Naive B cell (primary cell): ENCODE measurements around the gene PRPF39. TPM values are rescaled to one million over a fixed set of nuclear protein-coding genes. Genes with fewer than 3 reads are reported as not detected.
A peak's percentile ranks its signal among the peaks of the same experiment; 100 is the strongest.

Experiments used
- ATAC-seq, 2 donors: fragments of 150-1000 bp; cut with Tn5 transposase; 2 replicates each; pipeline ENCODE4 v1.10.0; 2021; ENCODE audit warnings: low read depth in 2 of 2, mild to moderate bottlenecking in 2 of 2, moderate library complexity in 2 of 2
- DNase-seq: peaks from one replicate; pipeline ENCODE4 v3.0.0; 2022
- H3K27ac Mint-ChIP-seq, 6 donors: one replicate each; pipeline ENCODE4 v1.8.0; 2020 to 2022; ENCODE audit warnings: mild to moderate bottlenecking in 6 of 6, mixed read lengths in 6 of 6, moderate library complexity in 5 of 6, inconsistent platforms in 2 of 6
- H3K27me3 Mint-ChIP-seq, 3 donors: one replicate each; pipeline ENCODE4 v1.8.0; 2021 to 2022; ENCODE audit warnings: mixed read lengths in 3 of 3, mild to moderate bottlenecking in 1 of 3
- H3K36me3 Mint-ChIP-seq, 2 donors: one replicate each; pipeline ENCODE4 v1.8.0; 2020 to 2022; ENCODE audit warnings: mixed read lengths in 2 of 2, inconsistent platforms in 1 of 2, mild to moderate bottlenecking in 1 of 2
- H3K4me1 Mint-ChIP-seq, 3 donors: one replicate each; pipeline ENCODE4 v1.8.0; 2020 to 2022; ENCODE audit warnings: mixed read lengths in 3 of 3, inconsistent platforms in 1 of 3, mild to moderate bottlenecking in 1 of 3, moderate library complexity in 1 of 3
- H3K4me3 Mint-ChIP-seq, 8 donors: one replicate each; pipeline ENCODE4 v1.8.0; 2020 to 2022; ENCODE audit warnings: mild to moderate bottlenecking in 8 of 8, mixed read lengths in 8 of 8, moderate library complexity in 8 of 8, inconsistent platforms in 2 of 8
- H3K9me3 Mint-ChIP-seq, 7 donors: one replicate each; pipeline ENCODE4 v1.8.0; 2020 to 2022; ENCODE audit warnings: mixed read lengths in 7 of 7, mild to moderate bottlenecking in 5 of 7, inconsistent platforms in 2 of 7, moderate library complexity in 1 of 7
- polyA plus RNA-seq, 6 donors: library from polyadenylated mRNA; unstranded; fragments of 300-500 nt; fragmentation: Illumina TruSeq; gene quantifications; one replicate each; pipeline ENCODE4 v1.2.3, GENCODE V29; 2021; ENCODE audit warnings: low read depth in 6 of 6

Gene PRPF39
- polyA plus RNA-seq, 6 donors from 2014 or later, result 9.2 to 19.6 (median 13.1) TPM

- no peaks in the 10 kb centered on the region for H3K9me3 Mint-ChIP-seq
- H3K4me3 Mint-ChIP-seq, result no peak overlapping the region
- H3K27ac Mint-ChIP-seq, result no peak overlapping the region
- DNase-seq, result no peak
- H3K4me1 Mint-ChIP-seq, result peaks cover 15 to 23% (median 16%) of the 10 kb centered on the region in 3 donors
- no peaks in the 10 kb centered on the region for H3K27me3 Mint-ChIP-seq
- ATAC-seq, result no peak
- H3K36me3 Mint-ChIP-seq, result peaks cover 20 to 26% of the 10 kb centered on the region in 2 donors
Measured at GRCh38 chr14:45094275-45094674, 10.4 kb downstream of the PRPF39 start.

- DNase-seq (no peak), ATAC-seq (no peak)
- no peak overlapping the region for H3K4me3 Mint-ChIP-seq
- no peaks in the 10 kb centered on the region for H3K27me3 Mint-ChIP-seq
- H3K9me3 Mint-ChIP-seq, result no peaks in the 10 kb centered on the region
- H3K27ac Mint-ChIP-seq, result peak overlapping the region in 1 of 6 donors; percentile 34
- peaks cover 11 to 14% (median 14%) of the 10 kb centered on the region in 3 donors for H3K4me1 Mint-ChIP-seq
- H3K36me3 Mint-ChIP-seq, result peaks cover 20 to 27% of the 10 kb centered on the region in 2 donors
Measured at GRCh38 chr14:45095143-45095542, 11.2 kb downstream of the PRPF39 start.

- Mint-ChIP-seq H3K27ac (no peak overlapping the region), H3K9me3 (no peaks in the 10 kb centered on the region), H3K36me3 (peaks cover 27 to 29% of the 10 kb centered on the region in 2 donors), H3K4me3 (no peak overlapping the region), H3K27me3 (no peaks in the 10 kb centered on the region), H3K4me1 (peaks cover 4 to 8% (median 6%) of the 10 kb centered on the region in 3 donors)
- ATAC-seq (no peak), DNase-seq (no peak)
Measured at GRCh38 chr14:45096218-45096617, 12.3 kb downstream of the PRPF39 start.

GRCh38 chr14:45103806-45104205 lies 19.9 kb downstream of the PRPF39 start:
- H3K4me3 Mint-ChIP-seq, result no peak overlapping the region
- no peak overlapping the region for H3K27ac Mint-ChIP-seq
- DNase-seq, result no peak
- no peak for ATAC-seq
- H3K27me3 Mint-ChIP-seq, result no peaks in the 10 kb centered on the region
- H3K9me3 Mint-ChIP-seq, result no peaks in the 10 kb centered on the region
- H3K4me1 Mint-ChIP-seq, result peaks cover 0 to 6% (median 3%) of the 10 kb centered on the region in 3 donors
- H3K36me3 Mint-ChIP-seq, result peaks cover 14 to 16% of the 10 kb centered on the region in 2 donors

- no peaks in the 10 kb centered on the region for H3K27me3 Mint-ChIP-seq
- no peak for ATAC-seq
- no peak for DNase-seq
- H3K4me3 Mint-ChIP-seq, result no peak overlapping the region
- peaks cover 0 to 6% (median 0%) of the 10 kb centered on the region in 3 donors for H3K4me1 Mint-ChIP-seq
- peaks cover 14 to 16% of the 10 kb centered on the region in 2 donors for H3K36me3 Mint-ChIP-seq
- H3K27ac Mint-ChIP-seq, result no peak overlapping the region
- H3K9me3 Mint-ChIP-seq, result no peaks in the 10 kb centered on the region
Measured at GRCh38 chr14:45104561-45104960, 20.6 kb downstream of the PRPF39 start.

- Mint-ChIP-seq H3K9me3 (no peaks in the 10 kb centered on the region), H3K4me3 (no peak overlapping the region), H3K27me3 (no peaks in the 10 kb centered on the region), H3K4me1 (no peaks in the 10 kb centered on the region), H3K36me3 (peaks cover 13 to 25% of the 10 kb centered on the region in 2 donors), H3K27ac (peak overlapping the region in 4 of 6 donors; percentile 3 to 72 (median 66))
- ATAC-seq (no peak), DNase-seq (no peak)
Measured at GRCh38 chr14:45112896-45113781, 29.2 kb downstream of the PRPF39 start.

- Mint-ChIP-seq H3K36me3 (peaks cover 13 to 17% of the 10 kb centered on the region in 2 donors), H3K27ac (peak overlapping the region in 1 of 6 donors; percentile 44), H3K9me3 (no peaks in the 10 kb centered on the region), H3K4me3 (no peak overlapping the region), H3K4me1 (no peaks in the 10 kb centered on the region), H3K27me3 (no peaks in the 10 kb centered on the region)
- no peak for ATAC-seq
- DNase-seq, result no peak
Measured at GRCh38 chr14:45114327-45114726, 30.4 kb downstream of the PRPF39 start.

- Mint-ChIP-seq H3K9me3 (no peaks in the 10 kb centered on the region), H3K36me3 (peaks cover 3 to 13% of the 10 kb centered on the region in 2 donors), H3K4me3 (no peak overlapping the region), H3K27me3 (no peaks in the 10 kb centered on the region), H3K27ac (no peak overlapping the region), H3K4me1 (no peaks in the 10 kb centered on the region)
- ATAC-seq, result no peak
- no peak for DNase-seq
Measured at GRCh38 chr14:45118594-45118993, 34.7 kb downstream of the PRPF39 start.

- H3K27me3 Mint-ChIP-seq, result no peaks in the 10 kb centered on the region
- ATAC-seq (no peak), DNase-seq (no peak)
- H3K27ac Mint-ChIP-seq, result no peak overlapping the region
- no peaks in the 10 kb centered on the region for H3K4me1 Mint-ChIP-seq
- no peaks in the 10 kb centered on the region for H3K9me3 Mint-ChIP-seq
- H3K36me3 Mint-ChIP-seq, result peaks cover 0 to 15% of the 10 kb centered on the region in 2 donors
- H3K4me3 Mint-ChIP-seq, result no peak overlapping the region
Measured at GRCh38 chr14:45120096-45120495, 36.2 kb downstream of the PRPF39 start.

GRCh38 chr14:45123271-45123670 lies 39.4 kb downstream of the PRPF39 start:
- Mint-ChIP-seq H3K27ac (peak overlapping the region in 1 of 6 donors; percentile 39), H3K27me3 (no peaks in the 10 kb centered on the region), H3K36me3 (peaks cover 17 to 20% of the 10 kb centered on the region in 2 donors), H3K4me3 (no peak overlapping the region), H3K4me1 (peaks cover 0 to 11% (median 0%) of the 10 kb centered on the region in 3 donors), H3K9me3 (no peaks in the 10 kb centered on the region)
- ATAC-seq (no peak), DNase-seq (no peak)

- H3K4me3 Mint-ChIP-seq, result no peak overlapping the region
- H3K36me3 Mint-ChIP-seq, result peaks cover 13 to 20% of the 10 kb centered on the region in 2 donors
- no peaks in the 10 kb centered on the region for H3K9me3 Mint-ChIP-seq
- H3K27me3 Mint-ChIP-seq, result no peaks in the 10 kb centered on the region
- no peak for DNase-seq
- no peak for ATAC-seq
- H3K4me1 Mint-ChIP-seq, result peaks cover 0 to 11% (median 1%) of the 10 kb centered on the region in 3 donors
- H3K27ac Mint-ChIP-seq, result peak overlapping the region in 1 of 6 donors; percentile 34
Measured at GRCh38 chr14:45125754-45126153, 41.8 kb downstream of the PRPF39 start.

GRCh38 chr14:45128963-45129629 lies 45.2 kb downstream of the PRPF39 start:
- H3K27me3 Mint-ChIP-seq, result no peaks in the 10 kb centered on the region
- H3K4me1 Mint-ChIP-seq, result peaks cover 9 to 19% (median 15%) of the 10 kb centered on the region in 3 donors
- no peak overlapping the region for H3K4me3 Mint-ChIP-seq
- ATAC-seq (no peak), DNase-seq (no peak)
- peaks cover 5 to 20% of the 10 kb centered on the region in 2 donors for H3K36me3 Mint-ChIP-seq
- H3K27ac Mint-ChIP-seq, result no peak overlapping the region
- H3K9me3 Mint-ChIP-seq, result no peaks in the 10 kb centered on the region

GRCh38 chr14:45133683-45134050 lies 49.8 kb downstream of the PRPF39 start:
- Mint-ChIP-seq H3K4me3 (peak overlapping the region; percentile 94 to 100 (median 99)), H3K4me1 (peaks cover 23 to 43% (median 38%) of the 10 kb centered on the region in 3 donors), H3K27me3 (no peaks in the 10 kb centered on the region), H3K36me3 (no peaks in the 10 kb centered on the region), H3K9me3 (no peaks in the 10 kb centered on the region), H3K27ac (peak overlapping the region; percentile 91 to 98 (median 94))
- DNase-seq, result no peak
- ATAC-seq, result no peak
